22Rv1 (cell line): Measurements from ENCODE around the gene CACNA1E.

Experiments used
- CTCF ChIP-seq: fragments of 450-650 bp; IDR thresholded peaks from 2 replicates; pipeline ENCODE4 v1.5.1; 2017; ENCODE audit warnings: mild to moderate bottlenecking
- ZFX ChIP-seq: fragments of 450-650 bp; IDR thresholded peaks from 2 replicates; pipeline ENCODE4 v1.6.1; 2017; ENCODE audit warnings: antibody characterized with exemption, borderline replicate concordance

- TF ChIP-seq CTCF (no peak), ZFX (no peak)
These were observed 221.2 kb downstream of the CACNA1E start for GRCh38 chr1:181704546-181704945.
